Progenitor cell of endocrine pancreas (in vitro differentiated cells): Measurements from ENCODE around the gene DUSP8. TPM values are rescaled to one million over a fixed set of nuclear protein-coding genes. Genes with fewer than 3 reads are reported as not detected.
"Not testable (repeated sequence)": the region's sequence is repeated elsewhere in the genome, so short reads cannot be mapped to it uniquely, and the experiment has no call there.

ENCODE experiments used
- DNase-seq: peaks from one replicate; pipeline ENCODE4 v3.0.0; 2021; ENCODE audit warnings: low spot score; ENCODE audit not compliant: unreplicated experiment
- H3K27ac Mint-ChIP-seq: 2 replicates; pipeline ENCODE4 v1.8.0; 2021; ENCODE audit warnings: mild to moderate bottlenecking, moderate library complexity, mixed read lengths
- H3K27me3 Mint-ChIP-seq: 2 replicates; pipeline ENCODE4 v1.8.0; 2021; ENCODE audit warnings: mixed read lengths
- H3K36me3 Mint-ChIP-seq: 2 replicates; pipeline ENCODE4 v1.8.0; 2022; ENCODE audit warnings: mixed read lengths; ENCODE audit not compliant: insufficient read depth
- H3K4me1 Mint-ChIP-seq: 2 replicates; pipeline ENCODE4 v1.8.0; 2021; ENCODE audit warnings: low read depth, mixed read lengths
- H3K4me3 Mint-ChIP-seq: 2 replicates; pipeline ENCODE4 v1.8.0; 2021; ENCODE audit warnings: low read depth, mild to moderate bottlenecking, moderate library complexity, mixed read lengths
- H3K9me3 Mint-ChIP-seq: 2 replicates; pipeline ENCODE4 v1.8.0; 2021; ENCODE audit warnings: low read depth, mixed read lengths
- total RNA-seq: library from RNA; stranded (reverse); gene quantifications from 2 replicates; pipeline ENCODE4 v1.2.1, GENCODE V29; 2021
- TF ChIP-seq, protein P1 (sequence below): fragments of 200-600 bp; sonication (generic); IDR thresholded peaks from one replicate; pipeline ENCODE4 v1.5.0; 2021; ENCODE audit warnings: antibody characterized with exemption, mild to moderate bottlenecking; ENCODE audit not compliant: unreplicated experiment

DUSP8 gene
- total RNA-seq, 1 donor from 2014 or later: 15.2 TPM

DNA sequence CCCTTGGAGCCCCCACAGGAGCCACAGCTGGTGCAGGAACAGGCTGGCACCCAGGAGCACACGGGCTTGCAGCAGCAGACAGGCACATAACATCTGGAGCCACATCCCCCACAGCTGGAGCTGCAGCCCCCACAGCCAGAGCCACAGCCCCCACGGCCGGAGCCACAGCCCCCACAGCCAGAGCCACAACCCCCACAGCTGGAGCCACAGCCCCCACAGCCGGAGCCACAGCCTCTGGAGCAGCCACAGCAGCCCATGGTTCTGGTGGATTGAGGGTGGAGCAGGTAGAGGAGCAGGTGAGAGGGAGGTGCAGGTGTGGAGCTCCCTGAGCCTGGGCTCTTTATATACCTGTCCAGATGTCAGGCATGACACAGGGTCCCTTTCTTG is 25.9 kb upstream of the DUSP8 start, which contains the start of gene KRTAP5-2:
Gene KRTAP5-2, minus strand, starts transcription at position 301 of the 387 bp plus-strand sequence. Its CDS starts 44 bp downstream, at position 257.
- no peak within 1 kb of the TSS for H3K4me3 Mint-ChIP-seq
- no peak for DNase-seq
- H3K36me3 Mint-ChIP-seq: peaks cover 4% of the 10 kb centered on the region
- H3K27me3 Mint-ChIP-seq: peaks cover 60% of the 10 kb centered on the region
- H3K9me3 Mint-ChIP-seq: no peaks in the 10 kb centered on the region
- H3K27ac Mint-ChIP-seq: no peak within 1 kb of the TSS
- no peaks in the 10 kb centered on the region for H3K4me1 Mint-ChIP-seq
- TF ChIP-seq, protein P1, sequence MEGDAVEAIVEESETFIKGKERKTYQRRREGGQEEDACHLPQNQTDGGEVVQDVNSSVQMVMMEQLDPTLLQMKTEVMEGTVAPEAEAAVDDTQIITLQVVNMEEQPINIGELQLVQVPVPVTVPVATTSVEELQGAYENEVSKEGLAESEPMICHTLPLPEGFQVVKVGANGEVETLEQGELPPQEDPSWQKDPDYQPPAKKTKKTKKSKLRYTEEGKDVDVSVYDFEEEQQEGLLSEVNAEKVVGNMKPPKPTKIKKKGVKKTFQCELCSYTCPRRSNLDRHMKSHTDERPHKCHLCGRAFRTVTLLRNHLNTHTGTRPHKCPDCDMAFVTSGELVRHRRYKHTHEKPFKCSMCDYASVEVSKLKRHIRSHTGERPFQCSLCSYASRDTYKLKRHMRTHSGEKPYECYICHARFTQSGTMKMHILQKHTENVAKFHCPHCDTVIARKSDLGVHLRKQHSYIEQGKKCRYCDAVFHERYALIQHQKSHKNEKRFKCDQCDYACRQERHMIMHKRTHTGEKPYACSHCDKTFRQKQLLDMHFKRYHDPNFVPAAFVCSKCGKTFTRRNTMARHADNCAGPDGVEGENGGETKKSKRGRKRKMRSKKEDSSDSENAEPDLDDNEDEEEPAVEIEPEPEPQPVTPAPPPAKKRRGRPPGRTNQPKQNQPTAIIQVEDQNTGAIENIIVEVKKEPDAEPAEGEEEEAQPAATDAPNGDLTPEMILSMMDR: no peak

DNA sequence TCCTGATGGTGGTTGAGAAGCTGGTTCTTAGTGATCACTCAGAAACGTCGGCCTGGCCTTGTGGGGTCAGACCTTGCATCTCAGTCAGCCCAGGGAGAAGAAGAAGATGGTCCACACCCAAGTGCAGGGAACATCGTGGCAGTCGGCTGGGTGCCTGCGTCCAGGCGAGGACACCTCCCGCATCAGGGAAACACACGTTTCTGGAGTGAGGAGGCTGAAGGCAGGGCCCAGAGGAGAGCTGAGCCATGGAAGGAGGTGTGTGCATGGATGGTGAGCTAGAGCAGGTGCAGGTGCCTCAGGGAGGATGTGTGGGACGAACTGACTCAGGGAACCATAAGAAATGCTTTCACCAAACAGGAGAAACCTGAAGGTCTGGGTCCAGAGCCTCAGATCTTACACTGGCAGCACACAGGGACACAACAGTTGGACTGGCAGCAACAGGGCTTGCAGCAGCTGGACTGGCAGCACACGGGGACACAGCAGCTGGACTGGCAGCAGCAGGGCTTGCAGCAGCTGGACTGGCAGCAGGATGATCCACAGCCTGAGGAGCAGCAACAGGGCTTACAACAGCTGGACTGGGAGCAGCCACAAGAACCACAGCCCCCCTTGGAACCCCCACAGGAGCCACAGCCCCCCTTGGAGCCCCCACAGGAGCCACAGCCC is 25.4 kb upstream of the DUSP8 start:
- TF ChIP-seq, protein P1: no peak

DNA sequence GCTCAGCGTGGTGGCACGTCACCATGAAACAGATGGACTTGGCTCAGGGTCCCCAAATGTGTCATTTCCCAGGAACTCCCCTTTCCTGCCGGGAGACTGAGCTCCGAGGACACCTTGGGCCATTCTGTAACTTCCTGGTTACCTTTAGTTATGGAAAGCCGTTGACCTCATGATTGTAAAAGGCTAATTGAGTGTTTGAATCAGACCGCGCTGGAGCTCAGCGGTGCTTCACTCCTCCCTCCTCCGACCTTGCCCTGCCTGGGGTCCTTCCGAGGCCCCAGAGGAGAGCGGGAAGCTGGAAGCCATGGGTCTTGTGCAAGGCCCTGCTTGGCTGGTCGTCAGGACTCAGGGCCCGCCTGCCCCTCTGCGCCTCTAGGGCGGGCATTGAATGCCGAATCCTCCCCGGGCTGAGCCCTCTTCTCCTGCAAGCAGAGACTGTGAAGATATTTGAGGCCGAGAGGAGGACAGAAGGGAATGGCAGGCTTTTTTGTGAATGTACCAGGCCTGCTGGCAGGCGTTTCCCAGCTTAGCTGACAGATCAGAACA is 24.6 kb upstream of the DUSP8 start:
- not testable (repeated sequence) for H3K36me3 Mint-ChIP-seq, H3K4me3 Mint-ChIP-seq, H3K9me3 Mint-ChIP-seq, DNase-seq, H3K4me1 Mint-ChIP-seq
- peak overlapping the region; percentile 89 for H3K27ac Mint-ChIP-seq
- peaks cover 65% of the 10 kb centered on the region for H3K27me3 Mint-ChIP-seq

More for the DNA sequence above, 25.4 kb upstream of the DUSP8 start:
- peaks cover 4% of the 10 kb centered on the region for H3K36me3 Mint-ChIP-seq
- peaks cover 63% of the 10 kb centered on the region for H3K27me3 Mint-ChIP-seq
- H3K9me3 Mint-ChIP-seq: no peaks in the 10 kb centered on the region
- no peak for DNase-seq
- no peak overlapping the region for H3K4me3 Mint-ChIP-seq
- no peaks in the 10 kb centered on the region for H3K4me1 Mint-ChIP-seq
- no peak overlapping the region for H3K27ac Mint-ChIP-seq

- not testable (repeated sequence) for H3K36me3 Mint-ChIP-seq, H3K9me3 Mint-ChIP-seq, H3K4me3 Mint-ChIP-seq, DNase-seq, H3K4me1 Mint-ChIP-seq
- peak overlapping the region; percentile 89 for H3K27ac Mint-ChIP-seq
- peaks cover 65% of the 10 kb centered on the region for H3K27me3 Mint-ChIP-seq
Observed at GRCh38 chr11:1595994-1596575, 24.0 kb upstream of the DUSP8 start.

- no peak for DNase-seq
- Mint-ChIP-seq H3K27me3 (peaks cover 56% of the 10 kb centered on the region), H3K4me3 (no peak overlapping the region), H3K27ac (no peak overlapping the region), H3K4me1 (no peaks in the 10 kb centered on the region), H3K36me3 (peaks cover 3% of the 10 kb centered on the region), H3K9me3 (no peaks in the 10 kb centered on the region)
- TF ChIP-seq, protein P1: no peak
Observed at GRCh38 chr11:1592628-1593027, 20.6 kb upstream of the DUSP8 start.

DNA sequence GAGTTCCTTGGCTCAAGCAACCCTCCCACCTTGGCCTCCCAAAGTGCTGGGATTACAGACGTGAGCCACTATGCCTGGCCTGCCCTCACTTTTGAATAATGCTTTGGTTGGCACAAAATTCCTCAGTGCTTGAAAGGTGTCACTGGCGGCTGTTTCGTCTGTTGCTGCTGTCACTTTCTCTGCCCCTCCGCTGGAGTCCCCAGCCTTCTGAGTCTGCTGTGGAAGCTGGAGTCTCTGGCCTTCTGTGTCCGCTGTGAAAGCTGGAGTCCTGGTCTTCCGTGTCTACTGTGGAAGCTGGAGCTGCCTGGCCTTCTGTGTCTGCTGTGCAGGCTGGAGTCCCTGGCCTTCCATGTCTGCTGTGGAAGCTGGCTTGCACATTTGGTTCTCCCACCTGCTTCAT is 17.9 kb upstream of the DUSP8 start:
- Mint-ChIP-seq H3K27ac (no peak overlapping the region), H3K9me3 (no peaks in the 10 kb centered on the region), H3K4me1 (no peaks in the 10 kb centered on the region), H3K4me3 (no peak overlapping the region), H3K27me3 (peaks cover 31% of the 10 kb centered on the region), H3K36me3 (peaks cover 1% of the 10 kb centered on the region)
- TF ChIP-seq, protein P1: no peak
- no peak for DNase-seq

DNA sequence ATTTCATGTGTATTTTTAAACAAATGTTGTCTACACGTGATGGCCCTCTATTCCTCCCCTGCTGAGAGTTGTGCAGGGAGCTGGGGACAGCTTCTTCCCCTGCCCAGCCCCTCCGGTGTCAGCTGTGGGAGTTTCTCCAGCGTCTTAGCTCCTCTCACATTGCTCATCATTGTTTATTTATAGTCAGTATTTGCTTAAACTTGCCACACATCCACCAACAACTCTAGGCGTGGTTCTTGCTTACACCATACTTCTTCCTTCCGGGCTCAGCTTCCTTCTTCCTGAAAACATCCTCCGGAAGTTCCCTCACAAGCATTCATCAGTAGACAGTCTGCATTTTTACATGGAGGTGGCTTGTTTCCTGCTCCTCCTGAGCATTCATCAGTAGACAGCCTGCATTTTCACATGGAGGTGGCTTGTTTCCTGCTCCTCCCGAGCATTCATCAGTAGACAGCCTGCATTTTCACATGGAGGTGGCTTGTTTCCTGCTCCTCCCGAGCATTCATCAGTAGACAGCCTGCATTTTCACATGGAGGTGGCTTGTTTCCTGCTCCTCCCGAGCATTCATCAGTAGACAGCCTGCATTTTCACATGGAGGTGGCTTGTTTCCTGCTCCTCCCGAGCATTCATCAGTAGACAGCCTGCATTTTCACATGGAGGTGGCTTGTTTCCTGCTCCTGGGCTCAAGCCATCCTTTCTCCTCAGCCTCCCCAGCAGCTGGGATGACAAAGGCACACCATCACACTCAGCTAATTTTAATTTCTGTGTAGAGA is 17.3 kb upstream of the DUSP8 start:
- not testable (repeated sequence) for H3K9me3 Mint-ChIP-seq, DNase-seq, H3K36me3 Mint-ChIP-seq, H3K4me1 Mint-ChIP-seq, H3K27ac Mint-ChIP-seq, H3K4me3 Mint-ChIP-seq
- H3K27me3 Mint-ChIP-seq: peaks cover 26% of the 10 kb centered on the region
